ENCODE measurements around the gene LEKR1. TPM values are rescaled to one million over a fixed set of nuclear protein-coding genes. Genes with fewer than 3 reads are reported as not detected.

Gene LEKR1
- total RNA-seq, 2 experiments from 2014 or later, result 0.16 TPM; not detected in 1

DNA sequence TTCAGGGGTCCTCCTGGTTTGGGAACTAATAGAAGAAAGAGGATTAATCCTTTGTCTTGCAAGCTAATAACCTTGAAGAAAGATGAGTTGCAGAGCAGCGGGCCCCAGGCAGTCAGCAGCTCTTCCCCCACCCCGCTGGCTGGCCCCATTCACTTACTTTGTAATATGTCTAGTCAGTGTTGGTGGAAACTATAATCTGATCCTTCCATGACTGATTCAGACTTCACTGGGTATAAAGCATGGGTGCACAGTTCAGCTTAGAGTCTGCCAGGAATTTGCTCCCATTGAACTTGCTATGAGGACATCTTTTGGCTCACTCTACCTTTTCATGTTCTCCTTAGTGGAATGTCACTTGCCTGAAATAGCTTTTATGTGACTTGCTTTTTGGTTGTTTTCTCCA is 216.1 kb downstream of the LEKR1 start:
- H3K9me3 ChIP-seq (ENCODE audit: low read length), result no peaks in the 10 kb centered on the region
- no peak overlapping the region for H2AFZ ChIP-seq (ENCODE audit: low read length)
- peaks cover 4% of the 10 kb centered on the region for H3K4me1 ChIP-seq (ENCODE audit: insufficient read depth, low read length, poor library complexity, severe bottlenecking)
- no peaks in the 10 kb centered on the region for H4K20me1 ChIP-seq (ENCODE audit: insufficient read depth, low read length)
- TF ChIP-seq, protein P1, sequence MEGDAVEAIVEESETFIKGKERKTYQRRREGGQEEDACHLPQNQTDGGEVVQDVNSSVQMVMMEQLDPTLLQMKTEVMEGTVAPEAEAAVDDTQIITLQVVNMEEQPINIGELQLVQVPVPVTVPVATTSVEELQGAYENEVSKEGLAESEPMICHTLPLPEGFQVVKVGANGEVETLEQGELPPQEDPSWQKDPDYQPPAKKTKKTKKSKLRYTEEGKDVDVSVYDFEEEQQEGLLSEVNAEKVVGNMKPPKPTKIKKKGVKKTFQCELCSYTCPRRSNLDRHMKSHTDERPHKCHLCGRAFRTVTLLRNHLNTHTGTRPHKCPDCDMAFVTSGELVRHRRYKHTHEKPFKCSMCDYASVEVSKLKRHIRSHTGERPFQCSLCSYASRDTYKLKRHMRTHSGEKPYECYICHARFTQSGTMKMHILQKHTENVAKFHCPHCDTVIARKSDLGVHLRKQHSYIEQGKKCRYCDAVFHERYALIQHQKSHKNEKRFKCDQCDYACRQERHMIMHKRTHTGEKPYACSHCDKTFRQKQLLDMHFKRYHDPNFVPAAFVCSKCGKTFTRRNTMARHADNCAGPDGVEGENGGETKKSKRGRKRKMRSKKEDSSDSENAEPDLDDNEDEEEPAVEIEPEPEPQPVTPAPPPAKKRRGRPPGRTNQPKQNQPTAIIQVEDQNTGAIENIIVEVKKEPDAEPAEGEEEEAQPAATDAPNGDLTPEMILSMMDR (conservative IDR thresholded peaks at IDR 0.05; ENCODE audit: low read length), result no peak
- TF ChIP-seq EZH2phosphoT487 (IDR thresholded peaks at IDR 0.05; ENCODE audit: borderline replicate concordance, low read depth, low read length), result no peak
- no peaks in the 10 kb centered on the region for H3K79me2 ChIP-seq (ENCODE audit: insufficient read depth, low read depth, low read length)
- POLR2A ChIA-PET, result interaction anchor here (1.1 kb wide), 1 partner anchor 9 kb away, joined by 4 read pairs; no protein-coding TSS in a partner anchor
- no peak overlapping the region for H3K4me3 ChIP-seq (ENCODE audit: low read depth, low read length, poor library complexity, severe bottlenecking)
- no peak overlapping the region for H3K4me2 ChIP-seq (ENCODE audit: low read length)
- no peaks in the 10 kb centered on the region for H3K9me2 ChIP-seq (ENCODE audit: insufficient read depth, low read length)
- intact Hi-C loops (cut with micrococcal nuclease; ENCODE audit: unreplicated experiment), result no loop called here
- CTCF ChIA-PET (ENCODE audit: unreplicated experiment), result no interaction called here
- H3K27ac ChIP-seq (ENCODE audit: low read depth, low read length, poor library complexity, severe bottlenecking), result no peak overlapping the region
- BruUV-seq (replicated peaks), result no TSS peak
- H3K36me3 ChIP-seq (ENCODE audit: insufficient read depth, low read length), result no peaks in the 10 kb centered on the region
- no peak for DNase-seq (ENCODE audit: low spot score)

DNA sequence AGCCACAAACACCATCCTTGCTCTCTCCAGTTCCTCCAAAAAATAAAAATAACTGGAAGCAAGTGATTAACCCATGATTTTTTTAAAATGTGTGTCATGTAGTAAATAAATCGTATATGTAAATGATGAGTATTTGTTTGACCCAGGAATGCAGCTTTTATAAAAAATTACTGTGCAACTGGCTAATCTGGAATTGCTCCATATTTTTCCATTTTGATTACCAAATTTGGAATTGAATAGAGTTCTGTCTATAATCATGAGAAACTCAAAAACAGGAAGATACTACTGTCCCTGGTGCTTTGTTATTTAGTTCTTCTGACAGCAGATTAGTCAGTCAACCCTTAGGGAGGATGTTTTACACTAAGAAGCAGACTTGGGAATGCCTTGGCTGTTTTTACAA is 217.6 kb downstream of the LEKR1 start:
- Histone ChIP-seq H3K9me2 (ENCODE audit: insufficient read depth, low read length) (no peaks in the 10 kb centered on the region), H3K4me3 (ENCODE audit: low read depth, low read length, poor library complexity, severe bottlenecking) (no peak overlapping the region), H2AFZ (ENCODE audit: low read length) (no peak overlapping the region), H3K27ac (ENCODE audit: low read depth, low read length, poor library complexity, severe bottlenecking) (no peak overlapping the region), H3K79me2 (ENCODE audit: insufficient read depth, low read depth, low read length) (no peaks in the 10 kb centered on the region), H3K4me1 (ENCODE audit: insufficient read depth, low read length, poor library complexity, severe bottlenecking) (peaks cover 4% of the 10 kb centered on the region), H3K9me3 (ENCODE audit: low read length) (no peaks in the 10 kb centered on the region), H3K4me2 (ENCODE audit: low read length) (no peak overlapping the region), H4K20me1 (ENCODE audit: insufficient read depth, low read length) (no peaks in the 10 kb centered on the region), H3K36me3 (ENCODE audit: insufficient read depth, low read length) (no peaks in the 10 kb centered on the region)
- ChIA-PET POLR2A (interaction anchor here (0.7 kb wide), 1 partner anchor 34 kb away, joined by 4 read pairs; no protein-coding TSS in a partner anchor), CTCF (ENCODE audit: unreplicated experiment) (no interaction called here)
- intact Hi-C loops (cut with micrococcal nuclease; ENCODE audit: unreplicated experiment), result no loop called here
- TF ChIP-seq, protein P1 (conservative IDR thresholded peaks at IDR 0.05; ENCODE audit: low read length), result no peak
- no peak for TF ChIP-seq EZH2phosphoT487 (IDR thresholded peaks at IDR 0.05; ENCODE audit: borderline replicate concordance, low read depth, low read length)
- BruUV-seq (replicated peaks), result no TSS peak
- DNase-seq (ENCODE audit: low spot score), result no peak

DNA sequence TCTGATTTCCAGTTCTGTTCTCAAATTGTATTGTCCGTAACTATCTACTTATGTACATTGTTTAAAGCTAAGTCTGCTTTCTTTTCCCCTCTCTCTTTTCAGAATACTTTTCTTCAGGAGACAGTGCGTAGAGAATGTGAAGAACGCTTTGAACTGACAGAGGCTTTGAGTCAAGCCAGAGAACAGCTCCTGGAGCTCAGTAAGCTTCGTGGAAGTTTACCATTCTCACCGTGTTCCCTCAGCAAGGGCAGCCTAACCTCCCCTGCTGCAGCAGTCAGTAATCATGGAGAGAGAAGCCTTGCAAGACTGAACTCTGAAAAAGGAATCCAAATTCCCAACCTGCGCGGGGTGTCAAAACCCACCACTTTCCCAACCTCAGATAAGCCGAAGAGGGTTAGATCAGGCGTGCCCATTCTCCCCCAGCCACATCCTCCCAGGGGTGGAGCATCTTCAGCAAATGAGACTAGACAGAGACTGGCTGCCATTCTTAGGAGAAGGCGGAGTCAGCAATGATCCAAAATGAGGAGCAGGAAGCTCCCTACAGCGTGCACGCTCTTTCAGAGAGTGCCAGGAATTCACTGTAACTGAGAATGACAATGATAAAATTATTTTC is 219.2 kb downstream of the LEKR1 start:
- TF ChIP-seq, protein P1 (conservative IDR thresholded peaks at IDR 0.05; ENCODE audit: low read length), result no peak
- TF ChIP-seq EZH2phosphoT487 (IDR thresholded peaks at IDR 0.05; ENCODE audit: borderline replicate concordance, low read depth, low read length), result no peak
- intact Hi-C loops (cut with micrococcal nuclease; ENCODE audit: unreplicated experiment), result no loop called here

More for the DNA sequence above, 219.2 kb downstream of the LEKR1 start:
- Histone ChIP-seq H3K4me2 (ENCODE audit: low read length) (no peak overlapping the region), H3K27ac (ENCODE audit: low read depth, low read length, poor library complexity, severe bottlenecking) (no peak overlapping the region), H2AFZ (ENCODE audit: low read length) (no peak overlapping the region), H3K36me3 (ENCODE audit: insufficient read depth, low read length) (no peaks in the 10 kb centered on the region), H4K20me1 (ENCODE audit: insufficient read depth, low read length) (no peaks in the 10 kb centered on the region), H3K9me3 (ENCODE audit: low read length) (no peaks in the 10 kb centered on the region), H3K79me2 (ENCODE audit: insufficient read depth, low read depth, low read length) (no peaks in the 10 kb centered on the region), H3K4me3 (ENCODE audit: low read depth, low read length, poor library complexity, severe bottlenecking) (no peak overlapping the region), H3K4me1 (ENCODE audit: insufficient read depth, low read length, poor library complexity, severe bottlenecking) (peaks cover 4% of the 10 kb centered on the region), H3K9me2 (ENCODE audit: insufficient read depth, low read length) (no peaks in the 10 kb centered on the region)
- ChIA-PET POLR2A (interaction anchor here (1.1 to 1.5 kb wide), 3 partner anchors 8 to 67 kb away, joined by 3 to 4 read pairs (median 3); no protein-coding TSS in a partner anchor), CTCF (ENCODE audit: unreplicated experiment) (no interaction called here)
- no peak for DNase-seq (ENCODE audit: low spot score)
- BruUV-seq (replicated peaks), result no TSS peak

All from OCI-LY7 (cell line).